PC-3 (cell line): ENCODE results near the gene ZCCHC9. TPM values are rescaled to one million over a fixed set of nuclear protein-coding genes. Genes with fewer than 3 reads are reported as not detected.

Experiments used
- ATAC-seq: fragments of 200-7000 bp; cut with Tn5 transposase; 2 replicates; pipeline ENCODE4 v1.9.1; 2020; ENCODE audit warnings: mild to moderate bottlenecking, moderate library complexity
- BruUV-seq: library from RNA; stranded (reverse); fragments of 400-500 nt; replicated peaks from 2 replicates; lab custom pipeline; 2021; lab: Mats Ljungman, UMichigan
- CTCF ChIA-PET: fragments of 300-600 bp; sonication (Branson Sonifier 250); formaldehyde crosslinking; loops from one replicate; lab custom pipeline; 2022; ENCODE audit warnings: antibody characterized with exemption; lab: Charles Lee
- POLR2A ChIA-PET: fragments of 300-600 bp; sonication (Branson Sonifier 250); formaldehyde crosslinking; loops from one replicate; lab custom pipeline; 2022; ENCODE audit warnings: antibody characterized with exemption; ENCODE audit not compliant: unreplicated experiment; lab: Charles Lee
- DNase-seq: peaks from one replicate; pipeline ENCODE4 v3.0.0-alpha.2; 2015
- H2AFZ ChIP-seq: fragments of 300-600 bp; sonication (generic); 2 replicates; pipeline ENCODE4 v1.6.0; 2016; ENCODE audit warnings: antibody characterized with exemption, low read length
- H3F3A ChIP-seq: fragments of 300-600 bp; sonication (generic); one replicate; pipeline ENCODE4 v1.6.0; 2017; ENCODE audit warnings: antibody characterized with exemption, low read length, control low read depth, mild to moderate bottlenecking; ENCODE audit not compliant: unreplicated experiment
- H3K27ac ChIP-seq: fragments of 300-600 bp; sonication (generic); 2 replicates; pipeline ENCODE4 v1.5.1; 2016; ENCODE audit warnings: mild to moderate bottlenecking, low read length
- H3K27me3 ChIP-seq: fragments of 300-600 bp; sonication (generic); 2 replicates; pipeline ENCODE4 v1.6.1; 2016; ENCODE audit warnings: low read length, mixed read lengths
- H3K36me3 ChIP-seq: fragments of 300-600 bp; sonication (generic); 2 replicates; pipeline ENCODE4 v1.6.1; 2016; ENCODE audit warnings: low read depth, mixed run types, low read length, mixed read lengths
- H3K4me1 ChIP-seq: fragments of 300-600 bp; sonication (generic); 2 replicates; pipeline ENCODE4 v1.5.1; 2016; ENCODE audit warnings: low read length; ENCODE audit not compliant: insufficient read depth
- H3K4me2 ChIP-seq: fragments of 300-600 bp; sonication (generic); 2 replicates; pipeline ENCODE4 v1.6.0; 2016; ENCODE audit warnings: low read length
- H3K4me3 ChIP-seq: fragments of 300-600 bp; sonication (generic); 2 replicates; pipeline ENCODE4 v1.5.1; 2016; ENCODE audit warnings: mild to moderate bottlenecking, low read length, mixed read lengths
- H3K79me2 ChIP-seq: fragments of 300-600 bp; sonication (generic); 2 replicates; pipeline ENCODE4 v1.6.1; 2017; ENCODE audit warnings: low read length, mixed read lengths
- H3K9ac ChIP-seq: fragments of 300-600 bp; sonication (generic); 2 replicates; pipeline ENCODE4 v1.6.0; 2016; ENCODE audit warnings: mild to moderate bottlenecking, low read length
- H3K9me2 ChIP-seq: fragments of 300-600 bp; sonication (generic); replicated peaks from 2 replicates; pipeline ENCODE4 v1.6.1; 2016; ENCODE audit warnings: mixed run types, low read length, mixed read lengths
- H3K9me3 ChIP-seq: fragments of 300-600 bp; sonication (generic); 2 replicates; pipeline ENCODE4 v1.6.1; 2016; ENCODE audit warnings: low read length, mixed read lengths
- H4K20me1 ChIP-seq: fragments of 300-600 bp; sonication (generic); 2 replicates; pipeline ENCODE4 v1.6.1; 2016; ENCODE audit warnings: low read length, mixed read lengths
- CTCF ChIP-seq: fragments of 300-600 bp; sonication (generic); conservative IDR thresholded peaks from 2 replicates; pipeline ENCODE4 v1.5.1; 2017; ENCODE audit warnings: antibody characterized with exemption, low read depth, mild to moderate bottlenecking, low read length
- EZH2 ChIP-seq: fragments of 300-600 bp; sonication (generic); IDR thresholded peaks from one replicate; pipeline ENCODE4 v1.6.1; 2017; ENCODE audit warnings: antibody characterized with exemption, mild to moderate bottlenecking, low read length; ENCODE audit not compliant: unreplicated experiment
- EZH2phosphoT487 ChIP-seq: fragments of 300-600 bp; sonication (generic); IDR thresholded peaks from 2 replicates; pipeline ENCODE4 v1.6.1; 2018; ENCODE audit warnings: mild to moderate bottlenecking, antibody characterized with exemption, low read length, borderline replicate concordance
- intact Hi-C: fragments of 100-400 bp; cut with micrococcal nuclease; formaldehyde crosslinking; loops from 2 replicates; pipeline ENCODE4 v1.9.0; 2023
- total RNA-seq: library from RNA; depleted of rRNA; stranded (reverse); fragments of >200 nt; gene quantifications from 2 replicates; pipeline ENCODE4 v1.2.3, GENCODE V29; 2014

Gene ZCCHC9
- total RNA-seq, 1 experiment from 2014 or later = 19.4 TPM

DNA sequence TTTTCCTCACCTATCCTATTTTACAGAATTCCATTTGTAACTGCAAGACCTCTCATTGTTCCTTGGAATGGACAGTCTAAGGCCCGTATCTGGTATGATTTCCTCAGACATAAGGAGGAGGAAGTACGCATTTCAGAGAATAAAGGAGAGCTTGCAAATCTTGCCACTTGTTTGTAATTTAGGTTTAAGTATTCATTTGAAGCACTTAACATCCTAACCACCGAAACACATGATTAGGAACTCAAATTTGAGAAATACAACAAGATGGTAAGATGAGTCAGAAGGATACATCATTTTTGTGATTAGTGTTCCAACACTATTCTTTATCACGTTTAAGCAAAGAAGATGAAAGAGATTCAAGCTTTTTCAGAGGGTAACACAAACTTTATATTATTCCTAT, 3.9 kb upstream of the ZCCHC9 start:
- Histone ChIP-seq H3F3A (no peaks in the 10 kb centered on the region), H3K27me3 (no peaks in the 10 kb centered on the region), H2AFZ (no peak overlapping the region), H3K9me3 (no peaks in the 10 kb centered on the region), H3K4me2 (no peak overlapping the region), H4K20me1 (no peaks in the 10 kb centered on the region), H3K36me3 (no peaks in the 10 kb centered on the region), H3K9me2 (no peaks in the 10 kb centered on the region), H3K79me2 (peaks cover 74% of the 10 kb centered on the region), H3K27ac (no peak overlapping the region), H3K4me1 (peaks cover 17% of the 10 kb centered on the region), H3K9ac (no peak overlapping the region), H3K4me3 (no peak overlapping the region)
- TF ChIP-seq EZH2 (no peak), CTCF (no peak), EZH2phosphoT487 (no peak)
- intact Hi-C loops = loop anchor here (5.0 to 10.0 kb wide), 2 partner anchors 100 to 613 kb away; no protein-coding TSS in a partner anchor
- ATAC-seq (no peak), DNase-seq (no peak)
- BruUV-seq = no TSS peak
- CTCF ChIA-PET = no interaction called here
- POLR2A ChIA-PET = no interaction called here

DNA sequence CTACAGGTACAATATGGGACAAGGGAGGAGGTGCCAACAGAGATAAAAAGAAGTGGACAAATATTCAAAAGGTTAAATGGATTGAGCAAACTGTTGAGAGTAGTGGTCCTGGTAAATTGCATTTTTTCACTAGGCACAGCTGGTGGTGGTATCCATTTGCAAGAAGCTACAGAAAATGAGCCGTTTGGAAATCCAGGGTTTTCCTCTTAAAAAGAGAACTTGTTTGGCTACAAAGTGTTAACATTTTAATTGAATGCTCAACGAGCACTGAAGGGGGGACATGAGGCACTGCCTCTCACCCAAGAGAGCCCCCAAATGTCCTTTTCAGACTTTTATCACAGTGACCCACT, 491 bp upstream of the ZCCHC9 start:
- no peaks in the 10 kb centered on the region for H4K20me1 ChIP-seq
- H3K79me2 ChIP-seq = peaks cover 75% of the 10 kb centered on the region
- POLR2A ChIA-PET = no interaction called here
- H3K9ac ChIP-seq = peak overlapping the region; percentile 97
- peaks cover 39% of the 10 kb centered on the region for H3K4me1 ChIP-seq
- DNase-seq (no peak), ATAC-seq (no peak)
- H3K4me3 ChIP-seq = peak overlapping the region; percentile 87
- H3K9me3 ChIP-seq = no peaks in the 10 kb centered on the region
- no peaks in the 10 kb centered on the region for H3K9me2 ChIP-seq
- H2AFZ ChIP-seq = peak overlapping the region; percentile 84
- CTCF ChIA-PET = no interaction called here
- H3K27ac ChIP-seq = peak overlapping the region; percentile 95
- peak overlapping the region; percentile 90 for H3K4me2 ChIP-seq
- H3K27me3 ChIP-seq = no peaks in the 10 kb centered on the region
- H3F3A ChIP-seq = peaks cover 10% of the 10 kb centered on the region
- no peak for TF ChIP-seq EZH2
- TF ChIP-seq EZH2phosphoT487 = no peak
- no peak for TF ChIP-seq CTCF
- intact Hi-C loops = loop anchor here (5.0 kb wide), 3 partner anchors 206 to 861 kb away; partner anchors contain the start of gene SSBP2
- BruUV-seq = TSS peak; percentile 81
- H3K36me3 ChIP-seq = peaks cover 11% of the 10 kb centered on the region

- Histone ChIP-seq H3K4me1 (peaks cover 39% of the 10 kb centered on the region), H4K20me1 (no peaks in the 10 kb centered on the region), H3K4me3 (peak overlapping the region; percentile 87), H2AFZ (no peak overlapping the region), H3K79me2 (peaks cover 72% of the 10 kb centered on the region), H3K36me3 (peaks cover 11% of the 10 kb centered on the region), H3K9me3 (no peaks in the 10 kb centered on the region), H3F3A (peaks cover 10% of the 10 kb centered on the region), H3K4me2 (peak overlapping the region; percentile 90), H3K27me3 (no peaks in the 10 kb centered on the region), H3K9ac (peak overlapping the region; percentile 97), H3K9me2 (no peaks in the 10 kb centered on the region), H3K27ac (peak overlapping the region; percentile 95)
- DNase-seq (peak; percentile 29), ATAC-seq (no peak)
- no TSS peak for BruUV-seq
- TF ChIP-seq EZH2 (no peak), EZH2phosphoT487 (no peak)
- intact Hi-C loops = loop anchor here (5.0 kb wide), 3 partner anchors 205 to 860 kb away; partner anchors contain the start of gene SSBP2
- ChIA-PET CTCF (no interaction called here), POLR2A (interaction anchor here (0.6 to 0.7 kb wide), 2 partner anchors 53 to 863 kb away, joined by 4 to 6 read pairs; no protein-coding TSS in a partner anchor)
Observed at GRCh38 chr5:81302596-81302995, 1.2 kb downstream of the ZCCHC9 start.
